Neuron (in vitro differentiated cells): ENCODE measurements around the gene BBLN.
A peak's percentile ranks its signal among the peaks of the same experiment; 100 is the strongest.

Source experiments
- H2AFZ ChIP-seq: one replicate; pipeline ENCODE4 v1.6.1; 2013; ENCODE audit warnings: low read depth, mild to moderate bottlenecking, inconsistent platforms, low read length, moderate library complexity
- H3K27me3 ChIP-seq: one replicate; pipeline ENCODE4 v1.6.1; 2013; ENCODE audit warnings: low read length; ENCODE audit not compliant: insufficient read depth
- H3K36me3 ChIP-seq: one replicate; pipeline ENCODE4 v1.6.1; 2013; ENCODE audit warnings: low read length; ENCODE audit not compliant: insufficient read depth
- H3K4me1 ChIP-seq: one replicate; pipeline ENCODE4 v1.6.1; 2013; ENCODE audit warnings: low read length; ENCODE audit not compliant: insufficient read depth
- H3K4me3 ChIP-seq: 2 replicates; pipeline ENCODE4 v1.5.1; 2013; ENCODE audit warnings: mild to moderate bottlenecking, low read length, moderate library complexity
- H3K9me3 ChIP-seq: one replicate; pipeline ENCODE4 v1.6.1; 2013; ENCODE audit warnings: low read length

BBLN gene

DNA sequence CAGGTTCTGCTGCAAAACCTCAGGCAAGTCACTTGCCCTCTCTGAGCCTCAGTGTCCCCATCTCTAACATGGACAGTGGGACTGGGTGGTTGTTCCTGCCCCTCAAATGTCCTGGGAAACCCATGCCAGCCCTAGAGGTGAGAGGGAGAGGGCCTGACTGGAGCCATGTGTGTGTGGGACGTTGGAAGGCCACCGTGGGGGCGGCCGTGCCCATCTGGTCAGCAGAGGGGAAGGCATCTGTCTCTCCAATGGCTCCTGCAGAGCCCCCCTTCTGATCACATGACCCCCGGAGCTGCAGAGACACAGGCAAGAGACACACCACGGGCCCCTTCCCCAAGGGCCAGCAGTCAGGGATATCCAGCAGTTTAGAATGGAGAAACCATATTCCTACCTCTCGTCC lies 44.8 kb downstream of the BBLN start:
- Histone ChIP-seq H3K27me3 (no peaks in the 10 kb centered on the region), H3K4me1 (peaks cover 22% of the 10 kb centered on the region), H3K9me3 (no peaks in the 10 kb centered on the region), H2AFZ (no peak overlapping the region), H3K4me3 (peak overlapping the region; percentile 76), H3K36me3 (no peaks in the 10 kb centered on the region)

DNA sequence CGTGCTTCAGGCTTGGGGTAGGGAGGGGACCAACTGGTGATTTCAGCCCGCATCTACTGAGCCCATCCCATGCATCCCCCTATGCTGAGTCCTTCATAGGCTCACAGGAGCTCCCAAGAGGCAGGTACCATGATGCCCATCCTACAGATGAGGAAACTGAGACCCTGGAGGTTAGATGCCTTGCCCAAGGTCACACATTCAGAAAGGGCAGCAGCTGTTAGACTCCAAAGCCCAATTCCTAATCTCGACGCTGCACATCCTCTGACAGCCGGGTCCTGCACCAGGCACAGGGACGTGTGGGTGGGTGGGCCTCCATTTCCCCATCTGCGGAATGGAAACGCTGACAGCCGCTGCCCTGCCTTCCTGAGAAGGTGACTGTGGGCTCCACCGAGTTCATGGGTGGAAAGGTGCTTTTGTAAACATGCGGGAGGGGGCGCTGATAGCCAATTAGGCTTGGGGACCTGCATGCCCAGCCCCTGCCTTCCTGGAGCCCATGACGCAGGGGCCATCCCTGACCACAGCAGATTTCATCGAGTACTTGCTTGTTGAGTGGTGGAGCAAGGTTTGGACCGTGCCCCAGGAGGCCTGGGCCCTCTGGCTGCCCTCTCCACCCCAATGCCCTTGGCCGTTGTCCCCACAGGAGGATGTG lies 45.4 kb downstream of the BBLN start:
- no peaks in the 10 kb centered on the region for H3K9me3 ChIP-seq
- no peak overlapping the region for H2AFZ ChIP-seq
- peaks cover 22% of the 10 kb centered on the region for H3K4me1 ChIP-seq
- no peak overlapping the region for H3K4me3 ChIP-seq
- no peaks in the 10 kb centered on the region for H3K27me3 ChIP-seq
- no peaks in the 10 kb centered on the region for H3K36me3 ChIP-seq

DNA sequence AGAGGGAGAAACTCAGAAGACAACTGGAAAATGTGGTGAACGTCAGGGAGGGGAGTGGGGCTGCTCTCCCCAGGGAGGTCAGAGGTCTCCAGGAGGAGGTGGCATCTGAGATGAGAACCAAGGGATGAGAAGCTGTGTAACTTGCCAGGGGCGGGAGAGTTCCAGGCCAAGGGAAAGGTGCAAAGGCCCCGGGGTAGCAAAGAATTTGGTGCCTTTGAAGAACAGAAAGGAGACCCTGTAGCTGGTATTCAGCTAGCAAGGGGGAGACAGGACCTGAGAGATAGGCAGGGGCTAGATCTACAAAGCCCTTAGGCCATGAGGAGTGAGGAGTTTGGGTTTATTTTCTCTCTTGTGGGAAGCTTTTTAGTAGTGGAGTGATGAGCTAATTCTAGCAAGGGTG lies 46.4 kb downstream of the BBLN start:
- H3K9me3 ChIP-seq = no peaks in the 10 kb centered on the region
- no peaks in the 10 kb centered on the region for H3K27me3 ChIP-seq
- H3K4me3 ChIP-seq = no peak overlapping the region
- H3K36me3 ChIP-seq = no peaks in the 10 kb centered on the region
- peaks cover 22% of the 10 kb centered on the region for H3K4me1 ChIP-seq
- no peak overlapping the region for H2AFZ ChIP-seq

DNA sequence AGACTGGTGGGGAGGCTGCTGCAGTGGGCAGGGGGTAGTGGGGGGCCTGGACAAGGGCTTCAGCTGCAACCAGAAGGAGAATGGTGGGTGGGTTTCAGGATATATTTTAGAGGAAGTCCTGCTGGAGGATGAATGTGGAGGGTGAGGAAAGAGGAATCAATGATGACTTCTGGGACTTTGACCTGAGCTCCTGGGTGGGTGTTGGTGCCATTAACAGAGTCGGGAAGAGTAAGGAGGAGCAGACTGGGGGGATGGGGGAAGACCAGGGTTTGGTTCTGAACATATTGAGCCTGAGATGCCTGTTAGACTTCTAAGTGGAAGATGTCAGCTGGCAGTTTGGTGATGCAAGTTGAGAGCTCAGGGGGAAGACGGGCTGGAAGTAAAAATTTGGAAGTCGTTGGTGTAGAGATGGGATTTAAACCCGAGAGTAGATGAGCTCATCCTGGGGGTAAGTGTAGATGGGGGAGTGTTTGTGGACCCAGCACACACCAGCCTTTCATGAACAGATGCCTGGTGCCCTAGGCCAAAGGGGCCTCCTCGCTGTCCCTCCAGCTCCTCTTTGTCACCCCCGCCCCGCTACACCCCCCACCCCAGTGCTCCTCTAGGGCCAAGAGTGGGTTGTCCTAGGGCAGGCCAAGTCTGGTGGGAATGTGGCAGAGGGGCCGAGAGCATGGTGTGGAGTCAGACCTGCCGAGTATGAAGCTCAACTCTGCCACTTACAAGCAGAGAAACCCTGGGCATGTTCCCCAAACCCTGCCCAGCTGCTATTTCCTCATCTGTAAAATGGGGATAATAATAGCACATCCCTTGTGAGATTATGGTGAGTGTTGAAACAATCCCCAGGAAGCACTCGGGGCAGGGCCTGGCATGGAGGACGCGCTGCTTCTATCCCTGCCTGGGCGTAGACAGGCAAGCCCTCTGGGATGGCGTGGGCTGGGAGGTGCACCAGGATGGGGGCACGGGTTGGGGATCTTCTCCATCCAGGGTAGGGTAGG lies 47.1 kb downstream of the BBLN start:
- Histone ChIP-seq H2AFZ (no peak overlapping the region), H3K4me1 (peaks cover 16% of the 10 kb centered on the region), H3K4me3 (no peak overlapping the region), H3K27me3 (no peaks in the 10 kb centered on the region), H3K36me3 (no peaks in the 10 kb centered on the region), H3K9me3 (no peaks in the 10 kb centered on the region)

GRCh38 chr9:128208386-128208785 lies 48.3 kb downstream of the BBLN start:
- Histone ChIP-seq H2AFZ (no peak overlapping the region), H3K9me3 (no peaks in the 10 kb centered on the region), H3K36me3 (no peaks in the 10 kb centered on the region), H3K4me3 (no peak overlapping the region), H3K4me1 (peaks cover 8% of the 10 kb centered on the region), H3K27me3 (no peaks in the 10 kb centered on the region)

DNA sequence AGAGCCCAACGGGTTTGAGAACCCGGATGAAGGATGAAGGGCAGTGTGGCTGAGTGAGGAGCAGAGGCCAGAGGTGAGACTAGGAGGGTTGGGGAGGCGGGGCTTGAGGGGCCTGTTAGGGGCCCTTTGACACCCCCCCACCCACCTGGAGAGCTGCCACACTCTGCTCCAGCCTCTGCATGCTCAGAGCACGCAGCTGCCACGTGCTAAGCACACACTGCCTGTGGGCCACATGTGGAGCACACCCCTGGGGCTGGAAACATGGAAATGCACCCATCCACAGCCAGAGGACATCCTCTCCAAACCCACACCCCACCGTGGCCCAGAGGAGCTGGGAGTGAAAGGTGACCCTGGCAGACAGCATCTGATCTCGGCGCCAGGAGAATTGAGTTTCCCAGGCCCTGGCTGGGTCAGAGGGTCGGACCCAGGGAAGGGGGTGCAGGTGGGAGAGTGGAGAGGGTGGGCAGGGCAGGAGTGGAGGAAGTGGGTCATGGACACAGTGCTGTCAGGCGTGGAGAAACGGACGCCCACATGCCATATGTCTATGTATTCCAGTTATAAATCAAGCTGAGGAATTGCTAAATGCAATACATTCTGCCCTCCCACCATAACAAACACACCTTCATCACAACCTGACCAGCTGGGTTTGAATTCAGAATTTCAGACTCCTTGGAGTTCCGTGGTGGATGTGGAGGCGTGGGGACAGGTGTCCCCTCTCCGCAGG lies 49.0 kb downstream of the BBLN start:
- Histone ChIP-seq H3K27me3 (no peaks in the 10 kb centered on the region), H3K36me3 (no peaks in the 10 kb centered on the region), H3K9me3 (no peaks in the 10 kb centered on the region), H2AFZ (no peak overlapping the region), H3K4me3 (no peak overlapping the region), H3K4me1 (peaks cover 8% of the 10 kb centered on the region)

DNA sequence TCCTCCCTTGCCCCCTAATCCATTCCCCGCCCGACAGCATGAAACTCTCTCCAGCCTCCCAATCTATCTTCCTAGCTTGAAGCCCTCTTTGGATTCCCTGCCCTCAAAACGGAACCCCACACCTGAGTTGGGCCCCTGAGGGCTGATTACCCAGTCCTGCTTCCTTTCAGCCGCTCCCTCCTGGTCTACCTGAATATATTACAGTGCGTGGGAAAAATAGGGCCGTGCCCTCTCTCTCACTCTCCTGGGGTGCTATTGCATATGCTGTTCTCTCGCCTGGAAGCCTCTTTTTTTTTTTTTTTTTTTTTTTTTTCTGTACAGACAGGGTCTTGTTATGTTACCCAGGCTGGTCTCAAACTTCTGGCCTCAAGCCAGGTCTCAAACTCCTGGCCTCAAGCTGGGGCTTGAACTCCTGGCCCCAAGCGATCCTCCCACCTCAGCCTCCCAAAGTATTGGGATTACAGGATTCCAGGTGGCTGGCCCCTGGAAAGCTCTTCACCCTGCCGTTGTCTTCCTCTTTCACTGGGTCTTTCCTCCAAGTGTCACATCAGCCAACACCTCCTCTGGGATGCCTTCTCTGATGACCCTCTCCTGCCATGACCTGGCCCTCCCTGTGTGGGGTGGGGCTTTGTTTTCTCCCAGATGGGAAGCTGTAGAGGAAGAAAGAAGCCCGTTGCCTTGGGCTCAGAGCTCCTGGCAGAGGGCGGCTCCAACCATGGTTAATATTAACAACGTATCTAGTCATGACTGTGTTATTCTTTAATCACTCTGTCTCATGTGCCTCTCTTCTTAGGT lies 51.3 kb downstream of the BBLN start:
- H3K4me1 ChIP-seq = peaks cover 14% of the 10 kb centered on the region
- H2AFZ ChIP-seq = no peak overlapping the region
- no peaks in the 10 kb centered on the region for H3K9me3 ChIP-seq
- H3K27me3 ChIP-seq = no peaks in the 10 kb centered on the region
- H3K36me3 ChIP-seq = no peaks in the 10 kb centered on the region
- no peak overlapping the region for H3K4me3 ChIP-seq

GRCh38 chr9:128211981-128212281 lies 51.9 kb downstream of the BBLN start:
- Histone ChIP-seq H3K36me3 (no peaks in the 10 kb centered on the region), H3K9me3 (no peaks in the 10 kb centered on the region), H3K27me3 (no peaks in the 10 kb centered on the region), H3K4me1 (peaks cover 14% of the 10 kb centered on the region), H3K4me3 (no peak overlapping the region), H2AFZ (no peak overlapping the region)
